HCT116 (cell line): Measurements from ENCODE around the gene ALDH5A1. TPM values are rescaled to one million over a fixed set of nuclear protein-coding genes. Genes with fewer than 3 reads are reported as not detected.

Experiments
- ATAC-seq: fragments of 200-7000 bp; cut with Tn5 transposase; 2 replicates; pipeline ENCODE4 v1.9.1; 2020; ENCODE audit warnings: mild to moderate bottlenecking, moderate library complexity
- BruUV-seq: library from RNA; stranded (reverse); fragments of 400-500 nt; replicated peaks from 2 replicates; lab custom pipeline; 2021; lab: Mats Ljungman, UMichigan
- CTCF ChIA-PET: fragments of 300-600 bp; sonication (Branson Sonifier 250); formaldehyde crosslinking; loops from one replicate; lab custom pipeline; 2021; ENCODE audit warnings: antibody characterized with exemption; lab: Charles Lee
- POLR2A ChIA-PET: fragments of 300-600, 350-600 bp; sonication (Branson Sonifier 250); formaldehyde crosslinking; loops from one replicate; lab custom pipeline; 2021; ENCODE audit warnings: antibody characterized with exemption; lab: Charles Lee
- RAD21 ChIA-PET, 2 experiments: fragments of 300-600 bp; sonication (Branson Sonifier 250); formaldehyde crosslinking; loops; one replicate each; lab custom pipeline; 2023; ENCODE audit warnings: low total read pairs in 2 of 2; ENCODE audit not compliant: uncharacterized antibody in 2 of 2, unreplicated experiment in 2 of 2, low non-redundant PET in 1 of 2; lab: Charles Lee
- DNase-seq: peaks from one replicate; pipeline ENCODE4 v3.0.0-alpha.2; 2010; ENCODE audit warnings: low read depth, low spot score
- H2AFZ ChIP-seq: fragments of 200-600 bp; shearing (Covaris generic), sonication (generic); 2 replicates; pipeline ENCODE4 v1.6.1; 2017; ENCODE audit warnings: low read depth, mixed run types, mixed read lengths, antibody characterized with exemption, low read length; ENCODE audit not compliant: poor library complexity, severe bottlenecking
- H3K27ac ChIP-seq: 2 replicates; pipeline ENCODE4 v1.5.1; 2012; ENCODE audit warnings: low read depth, low read length
- H3K27me3 ChIP-seq: fragments of 200-600 bp; sonication (generic); 2 replicates; pipeline ENCODE4 v1.6.1; 2016; ENCODE audit warnings: mixed run types, low read length, mixed read lengths; ENCODE audit not compliant: insufficient read depth
- H3K36me3 ChIP-seq, 2 experiments: fragments of 200-500 bp in 1 of 2; fragments of 200-600 bp in 1 of 2; sonication (Bioruptor generic) in 1 of 2; sonication (generic) in 1 of 2; 2 replicates each; pipeline versions ENCODE4 v1.5.1 to v1.6.1; 2014 to 2016; ENCODE audit warnings: low read length in 2 of 2, inconsistent platforms in 1 of 2, mixed read lengths in 1 of 2, mixed run types in 1 of 2; ENCODE audit not compliant: insufficient read depth in 2 of 2, control insufficient read depth in 1 of 2
- H3K4me1 ChIP-seq, 2 experiments: fragments of 200-600 bp in 1 of 2; sonication (generic) in 1 of 2; 2 replicates each; pipeline versions ENCODE4 v1.5.1 to v1.6.1; 2012 to 2017; ENCODE audit warnings: low read length in 2 of 2, inconsistent platforms in 1 of 2, mild to moderate bottlenecking in 1 of 2, mixed read lengths in 1 of 2, mixed run types in 1 of 2, moderate library complexity in 1 of 2; ENCODE audit not compliant: insufficient read depth in 2 of 2, control insufficient read depth in 1 of 2
- H3K4me2 ChIP-seq: fragments of 200-600 bp; sonication (generic); 2 replicates; pipeline ENCODE4 v1.6.1; 2017; ENCODE audit warnings: mixed run types, low read length, mixed read lengths
- H3K4me3 ChIP-seq, 2 experiments: fragments of 200-600 bp in 1 of 2; sonication (generic) in 1 of 2; replicated peaks in 1 of 2; 2 replicates each; pipeline ENCODE4 v1.5.1; 2011 to 2016; ENCODE audit warnings: low read length in 2 of 2, control low read depth in 1 of 2, low read depth in 1 of 2, mild to moderate bottlenecking in 1 of 2, mixed read lengths in 1 of 2, mixed run types in 1 of 2
- H3K79me2 ChIP-seq: fragments of 200-600 bp; sonication (generic); 2 replicates; pipeline ENCODE4 v1.6.1; 2017; ENCODE audit warnings: mild to moderate bottlenecking, mixed run types, low read length, moderate library complexity, mixed read lengths; ENCODE audit not compliant: insufficient read depth
- H3K9ac ChIP-seq: fragments of 200-600 bp; sonication (generic); 2 replicates; pipeline ENCODE4 v1.6.1; 2016; ENCODE audit warnings: low read length, mixed read lengths
- H3K9me2 ChIP-seq: fragments of 200-600 bp; sonication (generic), shearing (Covaris generic); 2 replicates; pipeline ENCODE4 v1.6.1; 2017; ENCODE audit warnings: mixed run types, mild to moderate bottlenecking, moderate library complexity; ENCODE audit not compliant: insufficient read depth
- H3K9me3 ChIP-seq, 2 experiments: fragments of 200-500 bp in 1 of 2; fragments of 200-600 bp in 1 of 2; sonication (Bioruptor generic) in 1 of 2; sonication (generic) in 1 of 2; 2 replicates each; pipeline ENCODE4 v1.6.1; 2014 to 2017; ENCODE audit warnings: low read length in 2 of 2, mixed read lengths in 2 of 2, inconsistent platforms in 1 of 2, low read depth in 1 of 2, mild to moderate bottlenecking in 1 of 2, mixed run types in 1 of 2, moderate library complexity in 1 of 2; ENCODE audit not compliant: control insufficient read depth in 1 of 2, insufficient read depth in 1 of 2
- H4K20me1 ChIP-seq: fragments of 200-600 bp; sonication (generic), shearing (Covaris generic); 2 replicates; pipeline ENCODE4 v1.6.1; 2017; ENCODE audit warnings: mixed run types, mild to moderate bottlenecking, moderate library complexity; ENCODE audit not compliant: insufficient read depth
- ATF3 ChIP-seq: IDR thresholded peaks from 2 replicates; pipeline ENCODE4 v1.6.1; 2012
- CBX3 ChIP-seq: IDR thresholded peaks from 2 replicates; pipeline ENCODE4 v1.6.1; 2012; ENCODE audit warnings: low read depth
- EGR1 ChIP-seq: IDR thresholded peaks from 2 replicates; pipeline ENCODE4 v1.6.1; 2012; ENCODE audit warnings: low read depth
- EZH2phosphoT487 ChIP-seq: fragments of 200-600 bp; IDR thresholded peaks from 2 replicates; pipeline ENCODE4 v1.6.1; 2018; ENCODE audit warnings: antibody characterized with exemption, borderline replicate concordance
- JUND ChIP-seq: IDR thresholded peaks from 2 replicates; pipeline ENCODE4 v1.6.1; 2012
- MAX ChIP-seq: IDR thresholded peaks from 2 replicates; pipeline ENCODE4 v1.6.1; 2012
- POLR2AphosphoS5 ChIP-seq: IDR thresholded peaks from 2 replicates; pipeline ENCODE4 v1.6.1; 2011; ENCODE audit warnings: mild to moderate bottlenecking, low read depth, low read length, moderate library complexity
- RAD21 ChIP-seq: IDR thresholded peaks from 2 replicates; pipeline ENCODE4 v1.6.1; 2012; ENCODE audit warnings: low read depth, mild to moderate bottlenecking
- SIN3A ChIP-seq: IDR thresholded peaks from 2 replicates; pipeline ENCODE4 v1.6.1; 2012; ENCODE audit warnings: low read depth
- SRF ChIP-seq: IDR thresholded peaks from 2 replicates; pipeline ENCODE4 v1.6.1; 2012; ENCODE audit warnings: low read depth
- ZNF274 ChIP-seq: fragments of 200-500 bp; sonication (Bioruptor generic); IDR thresholded peaks from 2 replicates; pipeline ENCODE4 v1.6.1; 2014; ENCODE audit warnings: mild to moderate bottlenecking, low read depth, low read length, inconsistent platforms
- intact Hi-C: fragments of 100-400 bp; cut with micrococcal nuclease; formaldehyde crosslinking; loops from 2 replicates; pipeline ENCODE4 v1.10.0; 2022
- total RNA-seq: library from RNA; stranded (reverse); gene quantifications from one replicate; pipeline ENCODE4 v1.2.1, GENCODE V29; 2021; ENCODE audit not compliant: unreplicated experiment
- TF ChIP-seq, protein P1 (sequence below), 3 experiments: fragments of 200-600 bp in 1 of 3; sonication (generic) in 1 of 3; IDR thresholded peaks in 2 of 3; conservative IDR thresholded peaks in 1 of 3; 2 replicates each; pipeline ENCODE4 v1.5.1; 2012 to 2017; ENCODE audit warnings: low read depth in 2 of 3, low read length in 2 of 3, antibody characterized with exemption in 1 of 3, borderline replicate concordance in 1 of 3, control low read depth in 1 of 3, mild to moderate bottlenecking in 1 of 3, mixed read lengths in 1 of 3, mixed run types in 1 of 3, moderate library complexity in 1 of 3; ENCODE audit not compliant: insufficient read depth in 1 of 3

Gene ALDH5A1
- total RNA-seq, 1 experiment from 2014 or later = 10.0 TPM

- CTCF ChIA-PET = no interaction called here
- no peak overlapping the region for H2AFZ ChIP-seq
- no peak for DNase-seq
Observed at GRCh38 chr6:24451581-24452388, 43.0 kb upstream of the ALDH5A1 start.

More at GRCh38 chr6:24451581-24452388, 43.0 kb upstream of the ALDH5A1 start:
- no peaks in the 10 kb centered on the region for H3K9me2 ChIP-seq
- H3K4me1 ChIP-seq = no peaks in the 10 kb centered on the region
- no peak overlapping the region for H3K4me2 ChIP-seq
- H3K9me3 ChIP-seq = no peaks in the 10 kb centered on the region
- no TSS peak for BruUV-seq
- no peak overlapping the region for H3K4me3 ChIP-seq
- no peak overlapping the region for H3K9ac ChIP-seq
- ChIA-PET POLR2A (no interaction called here), RAD21 (no interaction called here)
- no peaks in the 10 kb centered on the region for H3K79me2 ChIP-seq
- H3K27me3 ChIP-seq = no peaks in the 10 kb centered on the region
- intact Hi-C loops = no loop called here
- no peaks in the 10 kb centered on the region for H4K20me1 ChIP-seq
- H3K36me3 ChIP-seq = no peaks in the 10 kb centered on the region
- no peak overlapping the region for H3K27ac ChIP-seq
- no peak for ATAC-seq
- TF ChIP-seq POLR2AphosphoS5 = no peak
- TF ChIP-seq EZH2phosphoT487 = no peak
- no peak for TF ChIP-seq EGR1
- TF ChIP-seq CBX3 = no peak
- TF ChIP-seq, protein P1, sequence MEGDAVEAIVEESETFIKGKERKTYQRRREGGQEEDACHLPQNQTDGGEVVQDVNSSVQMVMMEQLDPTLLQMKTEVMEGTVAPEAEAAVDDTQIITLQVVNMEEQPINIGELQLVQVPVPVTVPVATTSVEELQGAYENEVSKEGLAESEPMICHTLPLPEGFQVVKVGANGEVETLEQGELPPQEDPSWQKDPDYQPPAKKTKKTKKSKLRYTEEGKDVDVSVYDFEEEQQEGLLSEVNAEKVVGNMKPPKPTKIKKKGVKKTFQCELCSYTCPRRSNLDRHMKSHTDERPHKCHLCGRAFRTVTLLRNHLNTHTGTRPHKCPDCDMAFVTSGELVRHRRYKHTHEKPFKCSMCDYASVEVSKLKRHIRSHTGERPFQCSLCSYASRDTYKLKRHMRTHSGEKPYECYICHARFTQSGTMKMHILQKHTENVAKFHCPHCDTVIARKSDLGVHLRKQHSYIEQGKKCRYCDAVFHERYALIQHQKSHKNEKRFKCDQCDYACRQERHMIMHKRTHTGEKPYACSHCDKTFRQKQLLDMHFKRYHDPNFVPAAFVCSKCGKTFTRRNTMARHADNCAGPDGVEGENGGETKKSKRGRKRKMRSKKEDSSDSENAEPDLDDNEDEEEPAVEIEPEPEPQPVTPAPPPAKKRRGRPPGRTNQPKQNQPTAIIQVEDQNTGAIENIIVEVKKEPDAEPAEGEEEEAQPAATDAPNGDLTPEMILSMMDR (IDR thresholded peaks at IDR 0.05 in 2 of 3, conservative IDR thresholded peaks at IDR 0.05 in 1 of 3; ENCODE audit: borderline replicate concordance in 1 of 3, insufficient read depth in 1 of 3, low read depth in 2 of 3, low read length in 2 of 3) = no peak
- no peak for TF ChIP-seq RAD21
- no peak for TF ChIP-seq MAX
- no peak for TF ChIP-seq ZNF274
- TF ChIP-seq SIN3A = no peak
- TF ChIP-seq ATF3 = no peak
- no peak for TF ChIP-seq SRF
- no peak for TF ChIP-seq JUND
